ENCODE measurements around the gene FRMPD4. TPM values are rescaled to one million over a fixed set of nuclear protein-coding genes. Genes with fewer than 3 reads are reported as not detected.

FRMPD4 gene
- total RNA-seq, 4 donors from 2014 or later: 0.16 TPM; not detected in 3

GRCh38 chrX:12771445-12772069 is 633.3 kb downstream of the FRMPD4 start:
- H3K4me3 ChIP-seq (ENCODE audit: low read depth, poor library complexity, severe bottlenecking): no peak overlapping the region
- intact Hi-C loops (cut with DNase I; ENCODE audit: low total_unique reads): no loop called here
- TF ChIP-seq POLR2A (IDR thresholded peaks at IDR 0.05) (no peak), CTCF (IDR thresholded peaks at IDR 0.05) (no peak)
- 41 to 47% methylated on average over 21 to 22 of the region's 22 CpGs for WGBS, 2 donors
- no peak for DNase-seq (ENCODE audit: low spot score in 2 of 2)

All from lower leg skin (tissue), 4 donors.